Activated CD4-positive, alpha-beta memory T cell treated with anti-CD3 and anti-CD28 coated beads for 36 hours (primary cell): ENCODE data around the gene ZNF219. TPM values are rescaled to one million over a fixed set of nuclear protein-coding genes. Genes with fewer than 3 reads are reported as not detected.

Source experiments
- CTCF ChIA-PET: fragments of 350-600 bp; sonication (Branson Sonifier 250); formaldehyde crosslinking; loops from one replicate; lab custom pipeline; 2021; ENCODE audit warnings: antibody characterized with exemption, inconsistent platforms; lab: Charles Lee
- POLR2A ChIA-PET: fragments of 350-600 bp; sonication (Branson Sonifier 250); formaldehyde crosslinking; loops from one replicate; lab custom pipeline; 2021; ENCODE audit warnings: antibody characterized with exemption; lab: Charles Lee
- DNase-seq: peaks from one replicate; pipeline ENCODE4 v3.0.0-alpha.2; 2020
- H3K27ac Mint-ChIP-seq: one replicate; pipeline ENCODE4 v1.8.0; 2021; ENCODE audit warnings: mixed read lengths
- H3K27me3 Mint-ChIP-seq: one replicate; pipeline ENCODE4 v1.8.0; 2021; ENCODE audit warnings: mixed read lengths
- H3K36me3 Mint-ChIP-seq: one replicate; pipeline ENCODE4 v1.8.0; 2021; ENCODE audit warnings: mixed read lengths
- H3K4me1 Mint-ChIP-seq: one replicate; pipeline ENCODE4 v1.8.0; 2021; ENCODE audit warnings: low read depth, mixed read lengths
- H3K4me3 Mint-ChIP-seq: one replicate; pipeline ENCODE4 v1.8.0; 2021; ENCODE audit warnings: mild to moderate bottlenecking, mixed read lengths
- H3K9me3 Mint-ChIP-seq: one replicate; pipeline ENCODE4 v1.8.0; 2021; ENCODE audit warnings: mixed read lengths
- intact Hi-C: fragments of 100-400 bp; cut with micrococcal nuclease; formaldehyde crosslinking; loops from one replicate; pipeline ENCODE4 v1.15.1; 2023
- total RNA-seq, 2 experiments: library from RNA; stranded (reverse); gene quantifications; one replicate each; pipeline ENCODE4 v1.2.3, GENCODE V29; 2021

Gene ZNF219
- total RNA-seq = 10 to 100 TPM in 1 of 2 experiments, 1 to 10 TPM in 1; 9.9 to 10.7 TPM

DNA sequence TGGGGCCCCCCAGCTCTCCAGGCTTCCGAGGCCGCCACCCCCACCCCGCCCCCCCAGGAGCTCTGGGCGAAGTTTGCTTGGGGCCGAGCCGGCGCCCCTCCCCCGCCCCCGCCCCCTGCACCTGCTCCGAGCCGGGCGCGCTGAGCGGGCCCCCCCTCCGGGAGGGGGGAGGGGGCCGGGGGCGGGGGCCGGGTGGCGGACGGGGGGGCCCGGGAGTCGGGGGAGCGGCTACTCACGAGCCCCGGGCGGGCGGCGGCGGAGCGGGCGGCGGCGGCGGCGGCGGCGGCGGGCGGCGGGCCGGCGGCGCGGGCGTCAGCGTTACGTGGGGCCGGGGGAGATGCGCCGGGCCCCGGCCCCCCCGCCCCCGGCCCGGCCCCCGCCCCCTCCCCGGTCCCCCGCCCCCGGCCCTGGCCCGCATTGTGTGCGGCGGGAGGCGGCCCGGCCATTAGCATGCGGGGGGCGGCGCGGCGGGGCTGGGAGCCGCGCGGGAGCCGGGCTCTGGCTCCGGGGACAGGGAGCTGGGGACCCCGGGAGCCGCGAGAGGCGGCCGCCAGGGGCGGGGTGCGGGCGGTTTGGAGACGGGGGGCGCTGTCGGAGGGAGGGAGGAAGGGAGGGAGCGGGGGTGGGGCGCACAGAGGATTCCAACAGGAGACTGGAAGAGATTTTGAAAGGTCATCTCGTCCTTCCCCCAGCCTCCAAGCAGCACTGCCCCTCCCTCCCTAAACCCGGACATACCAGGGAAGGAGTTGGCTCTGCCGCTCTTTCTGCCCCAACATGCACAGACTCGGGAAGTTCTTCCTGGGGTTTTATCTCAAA is at the start of gene ZNF219:
Gene ZNF219, minus strand, starts transcription at position 580 of the 816 bp plus-strand sequence. CDS start 5,064 bp downstream, outside the sequence.
- intact Hi-C loops = no loop called here
- Mint-ChIP-seq H3K27ac (peak within 1 kb of the TSS; percentile 40), H3K27me3 (no peaks in the 10 kb centered on the region), H3K4me1 (peaks cover 36% of the 10 kb centered on the region), H3K9me3 (no peaks in the 10 kb centered on the region), H3K4me3 (peak within 1 kb of the TSS; percentile 79), H3K36me3 (no peaks in the 10 kb centered on the region)
- ChIA-PET CTCF (interaction anchor here (0.9 to 7.8 kb wide), 5 partner anchors 9 to 83 kb away, joined by 5 to 278 read pairs (median 6); no protein-coding TSS in a partner anchor), POLR2A (interaction anchor here (1.5 kb wide), 1 partner anchor 28 kb away, joined by 4 read pairs; the partner anchor contains the start of gene ARHGEF40)
- DNase-seq = peak; percentile 42

- ChIA-PET POLR2A (no interaction called here), CTCF (interaction anchor here (0.6 kb wide), 1 partner anchor 9 kb away, joined by 3 read pairs; no protein-coding TSS in a partner anchor)
- intact Hi-C loops = no loop called here
- H3K27ac Mint-ChIP-seq = no peak overlapping the region
- no peaks in the 10 kb centered on the region for H3K4me1 Mint-ChIP-seq
- H3K36me3 Mint-ChIP-seq = no peaks in the 10 kb centered on the region
- H3K27me3 Mint-ChIP-seq = peaks cover 7% of the 10 kb centered on the region
- H3K9me3 Mint-ChIP-seq = peaks cover 21% of the 10 kb centered on the region
- DNase-seq = no peak
- H3K4me3 Mint-ChIP-seq = no peak overlapping the region
These were observed 47.0 kb upstream of the ZNF219 start for GRCh38 chr14:21145437-21145836.

GRCh38 chr14:21142357-21142756 is 43.9 kb upstream of the ZNF219 start:
- H3K36me3 Mint-ChIP-seq = no peaks in the 10 kb centered on the region

DNA sequence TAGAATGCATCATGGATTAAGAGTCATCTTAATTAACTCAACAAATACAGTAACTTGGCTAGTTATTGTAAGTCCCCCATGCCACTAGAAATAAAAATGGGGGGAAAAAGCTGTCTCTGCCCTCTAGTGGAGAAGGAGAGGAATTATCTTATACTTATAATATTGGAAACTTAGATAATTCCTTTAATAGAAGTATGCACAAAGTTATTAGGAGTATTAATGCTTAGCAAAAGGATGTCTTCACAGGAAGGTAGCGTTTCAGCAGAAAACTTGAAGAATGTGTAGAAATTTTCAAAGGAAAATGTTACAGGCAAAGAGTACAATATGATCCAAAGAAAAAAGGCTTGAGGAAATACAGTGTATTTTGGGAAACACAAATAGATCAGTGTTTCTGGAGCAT is 37.6 kb upstream of the ZNF219 start:
- no peaks in the 10 kb centered on the region for H3K9me3 Mint-ChIP-seq
- H3K27me3 Mint-ChIP-seq = no peaks in the 10 kb centered on the region
- CTCF ChIA-PET = interaction anchor here (0.7 to 3.3 kb wide), 10 partner anchors 8 to 121 kb away, joined by 3 to 20 read pairs (median 4); no protein-coding TSS in a partner anchor
- no peak for DNase-seq
- POLR2A ChIA-PET = no interaction called here
- H3K4me1 Mint-ChIP-seq = no peaks in the 10 kb centered on the region
- no peak overlapping the region for H3K27ac Mint-ChIP-seq
- intact Hi-C loops = loop anchor here (1.0 kb wide), 1 partner anchor 122 kb away; no protein-coding TSS in a partner anchor
- no peaks in the 10 kb centered on the region for H3K36me3 Mint-ChIP-seq
- H3K4me3 Mint-ChIP-seq = no peak overlapping the region

More at GRCh38 chr14:21142357-21142756, 43.9 kb upstream of the ZNF219 start:
- Mint-ChIP-seq H3K9me3 (peaks cover 21% of the 10 kb centered on the region), H3K4me3 (no peak overlapping the region), H3K4me1 (no peaks in the 10 kb centered on the region), H3K27me3 (peaks cover 7% of the 10 kb centered on the region), H3K27ac (no peak overlapping the region)
- intact Hi-C loops = no loop called here
- DNase-seq = no peak
- ChIA-PET CTCF (interaction anchor here (0.7 kb wide), 1 partner anchor 37 kb away, joined by 3 read pairs; no protein-coding TSS in a partner anchor), POLR2A (no interaction called here)

DNA sequence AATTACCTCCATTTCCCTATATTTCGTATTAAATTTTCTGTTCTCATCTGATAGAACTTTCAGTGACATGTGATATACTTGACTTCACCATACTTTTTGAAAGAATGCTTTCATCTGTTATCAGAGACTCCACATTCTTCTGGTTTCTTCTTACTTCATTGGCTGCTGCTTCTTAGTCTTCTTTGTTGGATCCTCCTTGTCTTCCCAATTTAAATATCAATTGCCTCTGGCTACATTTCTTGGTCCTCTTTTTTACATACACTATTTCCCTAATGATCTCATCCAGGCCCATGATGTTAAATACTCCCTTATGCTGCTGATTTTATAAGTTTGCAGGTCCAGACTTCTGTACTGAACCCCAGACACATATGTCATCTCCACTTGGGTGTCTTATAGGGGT is 35.4 kb upstream of the ZNF219 start:
- no peaks in the 10 kb centered on the region for H3K27me3 Mint-ChIP-seq
- DNase-seq = no peak
- no peak overlapping the region for H3K27ac Mint-ChIP-seq
- CTCF ChIA-PET = no interaction called here
- no peak overlapping the region for H3K4me3 Mint-ChIP-seq
- H3K4me1 Mint-ChIP-seq = no peaks in the 10 kb centered on the region
- POLR2A ChIA-PET = no interaction called here
- intact Hi-C loops = no loop called here
- H3K9me3 Mint-ChIP-seq = no peaks in the 10 kb centered on the region
- no peaks in the 10 kb centered on the region for H3K36me3 Mint-ChIP-seq

DNA sequence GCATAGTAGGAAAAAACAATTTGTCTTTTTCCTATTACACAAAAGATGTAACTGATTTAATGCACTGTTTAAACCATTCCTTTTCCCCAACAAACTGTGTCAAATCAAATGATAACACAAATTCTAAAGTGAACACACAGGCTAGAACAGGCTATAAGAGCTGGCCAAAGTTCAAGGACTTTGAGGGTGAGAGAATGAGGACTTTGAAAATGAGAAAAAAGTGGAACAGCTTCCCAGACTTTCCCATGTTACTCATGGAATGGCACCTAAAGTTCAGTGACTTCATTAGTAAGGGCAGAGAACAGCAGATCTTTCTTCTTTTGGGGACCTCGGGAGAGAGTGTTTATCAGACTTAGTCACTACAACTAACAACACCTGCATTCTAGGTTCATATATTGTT is 25.0 kb upstream of the ZNF219 start:
- POLR2A ChIA-PET = no interaction called here
- CTCF ChIA-PET = interaction anchor here (0.8 to 3.9 kb wide), 3 partner anchors 13 to 109 kb away, joined by 3 to 20 read pairs (median 13); no protein-coding TSS in a partner anchor
- peaks cover 2% of the 10 kb centered on the region for H3K36me3 Mint-ChIP-seq
- no peak overlapping the region for H3K4me3 Mint-ChIP-seq
- no peak overlapping the region for H3K27ac Mint-ChIP-seq
- peaks cover 5% of the 10 kb centered on the region for H3K9me3 Mint-ChIP-seq
- intact Hi-C loops = no loop called here
- peaks cover 12% of the 10 kb centered on the region for H3K27me3 Mint-ChIP-seq
- no peak for DNase-seq
- no peaks in the 10 kb centered on the region for H3K4me1 Mint-ChIP-seq

DNA sequence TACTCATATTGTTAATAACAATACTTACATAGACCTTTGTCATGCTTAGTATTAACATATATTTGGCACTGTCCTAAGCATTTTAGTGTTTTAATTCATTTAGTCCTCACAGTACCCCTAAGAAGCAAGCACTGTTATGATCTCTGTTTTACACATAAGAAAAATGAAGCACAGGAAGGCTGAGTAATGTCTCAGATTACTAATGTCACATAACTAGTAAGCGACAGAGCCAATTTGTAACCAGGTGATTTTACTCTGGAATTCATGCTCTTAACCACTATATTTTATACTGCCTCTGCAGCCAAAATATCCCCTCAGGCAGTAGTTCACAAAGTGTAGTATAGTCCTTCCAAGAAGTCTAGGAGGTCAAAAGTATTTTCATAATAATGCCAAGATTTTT is 22.7 kb upstream of the ZNF219 start:
- no peaks in the 10 kb centered on the region for H3K4me1 Mint-ChIP-seq
- POLR2A ChIA-PET = no interaction called here
- H3K27ac Mint-ChIP-seq = no peak overlapping the region
- H3K36me3 Mint-ChIP-seq = peaks cover 2% of the 10 kb centered on the region
- CTCF ChIA-PET = interaction anchor here (1.2 kb wide), 1 partner anchor 14 kb away, joined by 3 read pairs; no protein-coding TSS in a partner anchor
- H3K27me3 Mint-ChIP-seq = peaks cover 13% of the 10 kb centered on the region
- no peak for DNase-seq
- H3K4me3 Mint-ChIP-seq = no peak overlapping the region
- intact Hi-C loops = no loop called here
- peaks cover 5% of the 10 kb centered on the region for H3K9me3 Mint-ChIP-seq

DNA sequence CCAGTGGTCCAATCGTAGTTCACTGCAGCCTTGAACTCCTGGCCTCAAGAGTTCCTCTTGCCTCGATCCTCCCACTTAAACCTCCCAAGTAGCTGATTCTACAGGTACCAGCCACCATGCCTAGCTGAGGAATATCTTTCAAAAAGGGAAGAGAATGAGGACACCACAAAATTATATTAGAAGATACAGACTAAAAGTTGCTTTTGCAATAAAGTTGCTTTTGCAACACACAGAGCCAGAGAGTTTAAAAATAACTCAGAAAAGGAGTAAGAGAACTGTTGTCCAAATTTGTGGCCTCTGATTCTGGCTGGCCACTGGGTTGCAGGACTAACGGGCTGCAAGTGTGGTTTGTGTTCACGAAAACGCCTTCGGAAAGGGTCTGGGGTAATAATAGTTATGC is 22.2 kb upstream of the ZNF219 start:
- no peak for DNase-seq
- ChIA-PET CTCF (interaction anchor here (1.2 kb wide), 1 partner anchor 15 kb away, joined by 3 read pairs; no protein-coding TSS in a partner anchor), POLR2A (no interaction called here)
- Mint-ChIP-seq H3K4me3 (no peak overlapping the region), H3K27ac (no peak overlapping the region), H3K4me1 (no peaks in the 10 kb centered on the region), H3K36me3 (peaks cover 2% of the 10 kb centered on the region), H3K9me3 (peaks cover 5% of the 10 kb centered on the region), H3K27me3 (peaks cover 12% of the 10 kb centered on the region)
- intact Hi-C loops = no loop called here

- no peak overlapping the region for H3K27ac Mint-ChIP-seq
- CTCF ChIA-PET = interaction anchor here (1.0 kb wide), 1 partner anchor 104 kb away, joined by 3 read pairs; no protein-coding TSS in a partner anchor
- no peak for DNase-seq
- H3K9me3 Mint-ChIP-seq = no peaks in the 10 kb centered on the region
- peaks cover 9% of the 10 kb centered on the region for H3K27me3 Mint-ChIP-seq
- POLR2A ChIA-PET = no interaction called here
- intact Hi-C loops = no loop called here
- H3K4me3 Mint-ChIP-seq = no peak overlapping the region
- no peaks in the 10 kb centered on the region for H3K4me1 Mint-ChIP-seq
- H3K36me3 Mint-ChIP-seq = no peaks in the 10 kb centered on the region
These were observed 20.5 kb upstream of the ZNF219 start for GRCh38 chr14:21118933-21119332.

DNA sequence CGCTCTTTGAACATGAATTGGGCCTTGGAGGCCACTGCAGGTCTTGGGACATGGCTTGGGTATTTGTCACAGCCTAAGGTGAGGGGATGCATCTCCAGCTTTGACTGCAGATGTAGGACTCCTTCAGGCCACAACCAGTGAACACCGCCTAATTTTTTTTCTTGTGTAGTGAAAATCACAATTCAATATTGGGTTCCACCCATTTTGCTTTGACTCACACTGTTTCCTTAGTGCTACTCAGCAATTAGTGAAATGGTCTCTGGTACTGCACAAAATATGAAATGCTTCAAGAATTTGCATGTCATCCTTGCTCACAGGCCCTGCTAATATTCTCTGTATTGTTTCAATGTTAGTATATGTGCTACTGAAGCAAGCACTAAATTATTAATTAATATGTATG is 14.9 kb upstream of the ZNF219 start:
- no peak overlapping the region for H3K4me3 Mint-ChIP-seq
- ChIA-PET CTCF (interaction anchor here (0.9 to 1.3 kb wide), 3 partner anchors 10 to 99 kb away, joined by 3 to 8 read pairs (median 4); no protein-coding TSS in a partner anchor), POLR2A (no interaction called here)
- peaks cover 19% of the 10 kb centered on the region for H3K4me1 Mint-ChIP-seq
- H3K36me3 Mint-ChIP-seq = peaks cover 1% of the 10 kb centered on the region
- DNase-seq = no peak
- no peaks in the 10 kb centered on the region for H3K9me3 Mint-ChIP-seq
- intact Hi-C loops = no loop called here
- H3K27me3 Mint-ChIP-seq = peaks cover 3% of the 10 kb centered on the region
- no peak overlapping the region for H3K27ac Mint-ChIP-seq

DNA sequence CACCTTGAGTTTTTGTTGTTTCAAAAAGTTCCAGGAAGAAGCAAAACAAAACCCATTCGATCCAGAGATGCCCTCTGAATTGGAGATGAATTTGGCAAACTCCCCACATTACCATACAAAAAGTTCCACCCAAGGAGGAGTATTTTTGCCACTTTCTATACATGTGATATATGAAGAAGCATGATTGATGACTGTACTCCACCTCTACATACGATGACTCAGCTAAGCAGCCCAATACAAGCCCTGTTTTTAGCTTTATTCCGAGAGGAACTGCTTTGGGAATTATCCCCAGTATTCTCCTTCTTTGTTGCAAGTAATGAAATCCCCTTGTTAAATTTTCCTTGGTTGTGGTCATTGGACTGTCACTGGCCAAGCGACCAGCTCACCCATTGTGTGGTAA is 13.8 kb upstream of the ZNF219 start:
- ChIA-PET POLR2A (no interaction called here), CTCF (interaction anchor here (1.0 to 2.2 kb wide), 4 partner anchors 9 to 98 kb away, joined by 3 to 8 read pairs (median 4); no protein-coding TSS in a partner anchor)
- H3K9me3 Mint-ChIP-seq = no peaks in the 10 kb centered on the region
- H3K4me3 Mint-ChIP-seq = no peak overlapping the region
- H3K27me3 Mint-ChIP-seq = no peaks in the 10 kb centered on the region
- peaks cover 19% of the 10 kb centered on the region for H3K4me1 Mint-ChIP-seq
- H3K36me3 Mint-ChIP-seq = peaks cover 1% of the 10 kb centered on the region
- H3K27ac Mint-ChIP-seq = no peak overlapping the region
- intact Hi-C loops = no loop called here
- no peak for DNase-seq
